GM06990 (cell line): Measurements from ENCODE around the gene ACTR1A.

ENCODE experiments used
- DNase-seq: peaks from one replicate; pipeline ENCODE4 v3.0.0-alpha.2; 2011; ENCODE audit not compliant: insufficient read length; ENCODE audit errors: extremely low read depth
- H3K27me3 ChIP-seq: replicated peaks from 2 replicates; pipeline ENCODE4 v1.6.0; 2011; ENCODE audit warnings: low read length; ENCODE audit not compliant: control insufficient read depth, insufficient read depth
- H3K36me3 ChIP-seq: 2 replicates; pipeline ENCODE4 v1.5.1; 2011; ENCODE audit warnings: low read length; ENCODE audit not compliant: control insufficient read depth, insufficient read depth
- H3K4me3 ChIP-seq: replicated peaks from 2 replicates; pipeline ENCODE4 v1.5.1; 2011; ENCODE audit warnings: low read depth, mild to moderate bottlenecking, control low read depth, low read length
- TF ChIP-seq, protein P1 (sequence below): IDR thresholded peaks from 2 replicates; pipeline ENCODE4 v1.5.1; 2011; ENCODE audit warnings: low read length, control low read depth, mild to moderate bottlenecking, inconsistent platforms; ENCODE audit not compliant: insufficient read depth, poor library complexity, severe bottlenecking

Gene ACTR1A

DNA sequence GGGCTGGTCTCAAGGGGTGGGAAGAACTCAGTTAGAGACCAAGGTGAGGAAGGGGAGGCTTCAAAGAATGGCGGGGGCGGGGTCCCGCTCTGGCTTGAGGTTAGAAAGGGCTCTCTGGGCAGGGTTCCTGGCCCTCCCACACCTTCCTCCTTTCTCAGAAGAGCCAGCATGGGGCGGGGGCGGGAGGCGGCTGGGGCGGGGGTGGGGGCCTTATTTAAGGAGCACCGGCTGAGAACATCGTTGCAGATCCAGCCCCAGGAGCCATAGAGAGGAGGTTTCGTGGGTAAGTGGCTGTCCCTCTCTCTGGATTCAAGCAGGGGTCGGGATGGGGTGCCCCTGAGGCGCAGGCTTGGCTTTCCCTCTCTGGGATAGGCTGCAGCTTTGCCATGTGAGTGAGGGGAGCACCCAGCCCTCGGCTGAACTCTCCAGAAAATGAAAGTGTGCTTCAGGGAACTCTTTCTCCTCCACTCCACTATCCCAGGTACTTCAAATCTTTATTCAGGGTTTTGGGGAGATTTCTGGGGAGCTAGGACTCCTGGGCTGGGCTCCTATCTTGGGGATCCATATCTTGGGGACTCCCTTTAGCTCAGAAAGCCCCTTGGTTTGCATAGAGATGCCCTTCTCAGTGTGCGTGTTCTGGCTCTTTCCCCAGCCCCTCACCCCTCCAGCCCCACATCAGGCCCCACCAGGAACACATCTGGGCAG is 66.8 kb downstream of the ACTR1A start:
- no peaks in the 10 kb centered on the region for H3K27me3 ChIP-seq
- no peaks in the 10 kb centered on the region for H3K36me3 ChIP-seq
- H3K4me3 ChIP-seq, result peak overlapping the region; percentile 56
- TF ChIP-seq, protein P1, sequence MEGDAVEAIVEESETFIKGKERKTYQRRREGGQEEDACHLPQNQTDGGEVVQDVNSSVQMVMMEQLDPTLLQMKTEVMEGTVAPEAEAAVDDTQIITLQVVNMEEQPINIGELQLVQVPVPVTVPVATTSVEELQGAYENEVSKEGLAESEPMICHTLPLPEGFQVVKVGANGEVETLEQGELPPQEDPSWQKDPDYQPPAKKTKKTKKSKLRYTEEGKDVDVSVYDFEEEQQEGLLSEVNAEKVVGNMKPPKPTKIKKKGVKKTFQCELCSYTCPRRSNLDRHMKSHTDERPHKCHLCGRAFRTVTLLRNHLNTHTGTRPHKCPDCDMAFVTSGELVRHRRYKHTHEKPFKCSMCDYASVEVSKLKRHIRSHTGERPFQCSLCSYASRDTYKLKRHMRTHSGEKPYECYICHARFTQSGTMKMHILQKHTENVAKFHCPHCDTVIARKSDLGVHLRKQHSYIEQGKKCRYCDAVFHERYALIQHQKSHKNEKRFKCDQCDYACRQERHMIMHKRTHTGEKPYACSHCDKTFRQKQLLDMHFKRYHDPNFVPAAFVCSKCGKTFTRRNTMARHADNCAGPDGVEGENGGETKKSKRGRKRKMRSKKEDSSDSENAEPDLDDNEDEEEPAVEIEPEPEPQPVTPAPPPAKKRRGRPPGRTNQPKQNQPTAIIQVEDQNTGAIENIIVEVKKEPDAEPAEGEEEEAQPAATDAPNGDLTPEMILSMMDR, result no peak
- DNase-seq, result no peak

DNA sequence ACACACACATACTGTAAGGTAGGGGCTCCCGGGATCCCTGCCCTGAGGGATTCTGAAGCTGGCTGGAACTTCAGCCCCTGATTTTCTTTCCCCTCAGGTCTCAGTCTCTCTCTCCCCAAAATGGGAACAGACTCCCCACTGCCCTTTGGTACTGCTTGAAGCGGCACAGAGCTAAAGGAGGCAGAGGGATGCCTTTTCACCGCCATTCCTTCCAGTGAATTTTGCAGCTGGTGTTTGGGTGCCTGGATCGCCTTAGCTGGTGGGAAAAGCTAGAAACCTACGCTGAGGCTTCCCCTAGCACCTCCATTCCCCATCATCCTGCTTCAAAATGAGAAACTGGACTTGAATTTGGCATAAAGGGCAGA is 67.4 kb downstream of the ACTR1A start:
- Histone ChIP-seq H3K4me3 (no peak overlapping the region), H3K36me3 (no peaks in the 10 kb centered on the region), H3K27me3 (no peaks in the 10 kb centered on the region)
- TF ChIP-seq, protein P1, result no peak
- no peak for DNase-seq

DNA sequence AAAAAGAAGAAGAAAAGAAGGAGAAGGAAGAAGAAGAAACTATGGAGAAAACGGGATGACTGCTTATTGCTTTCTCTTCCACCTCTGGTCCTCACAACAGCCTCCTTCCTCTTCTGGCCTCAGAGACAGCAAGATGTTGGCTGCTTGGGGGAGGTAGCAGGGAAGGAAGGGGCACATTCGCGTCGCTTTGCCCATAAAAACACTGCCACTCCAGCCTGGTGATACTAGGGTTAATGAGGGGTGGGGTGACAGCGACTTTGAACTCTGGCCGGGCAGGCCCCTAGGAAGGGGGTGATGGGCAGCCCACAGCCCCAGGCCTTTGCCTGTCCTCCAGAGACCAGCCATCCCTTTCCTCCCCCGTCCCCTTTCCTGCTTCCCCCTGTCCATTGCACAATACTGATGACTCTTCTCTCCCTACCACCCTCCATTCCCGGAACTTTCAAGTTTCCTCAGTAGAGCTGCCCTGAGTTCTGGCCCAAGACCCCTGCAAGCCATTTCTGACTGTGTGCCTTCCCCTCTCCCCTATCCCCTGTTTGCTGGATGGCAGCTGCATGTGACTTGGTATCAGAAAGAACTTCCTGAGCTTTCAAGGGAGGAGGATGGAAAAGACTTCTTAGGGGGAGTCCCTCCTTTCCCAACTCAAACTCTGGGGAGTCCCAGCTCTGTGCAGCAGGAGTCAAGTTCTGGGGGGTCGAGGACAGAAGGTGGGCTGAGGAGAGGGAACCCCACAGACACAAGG is 67.9 kb downstream of the ACTR1A start:
- H3K27me3 ChIP-seq, result no peaks in the 10 kb centered on the region
- H3K36me3 ChIP-seq, result no peaks in the 10 kb centered on the region
- H3K4me3 ChIP-seq, result no peak overlapping the region
- DNase-seq, result no peak
- TF ChIP-seq, protein P1, result no peak

DNA sequence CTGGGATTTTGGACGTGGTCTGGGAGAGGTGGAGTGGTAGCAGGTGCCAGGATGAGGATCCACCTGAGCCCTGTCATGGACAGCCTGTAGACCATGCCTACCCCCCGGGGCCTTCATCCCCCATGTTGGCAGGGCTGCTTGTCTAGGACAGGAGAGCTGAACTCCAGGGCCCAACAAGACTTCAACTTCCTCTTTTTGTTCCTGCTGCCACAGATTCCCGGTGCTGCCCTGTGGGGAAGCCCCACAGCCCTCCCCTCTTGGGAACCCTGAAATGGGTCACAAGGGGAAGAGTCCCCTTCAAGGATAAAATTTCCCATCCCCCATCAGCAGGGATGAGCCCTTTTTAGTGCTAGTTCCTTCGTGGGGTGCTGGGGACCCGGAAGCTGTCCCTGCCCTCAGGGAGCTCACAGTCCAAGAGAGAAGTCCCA is 68.9 kb downstream of the ACTR1A start:
- H3K36me3 ChIP-seq, result no peaks in the 10 kb centered on the region
- no peak for DNase-seq
- no peak overlapping the region for H3K4me3 ChIP-seq
- H3K27me3 ChIP-seq, result no peaks in the 10 kb centered on the region
- TF ChIP-seq, protein P1, result no peak

DNA sequence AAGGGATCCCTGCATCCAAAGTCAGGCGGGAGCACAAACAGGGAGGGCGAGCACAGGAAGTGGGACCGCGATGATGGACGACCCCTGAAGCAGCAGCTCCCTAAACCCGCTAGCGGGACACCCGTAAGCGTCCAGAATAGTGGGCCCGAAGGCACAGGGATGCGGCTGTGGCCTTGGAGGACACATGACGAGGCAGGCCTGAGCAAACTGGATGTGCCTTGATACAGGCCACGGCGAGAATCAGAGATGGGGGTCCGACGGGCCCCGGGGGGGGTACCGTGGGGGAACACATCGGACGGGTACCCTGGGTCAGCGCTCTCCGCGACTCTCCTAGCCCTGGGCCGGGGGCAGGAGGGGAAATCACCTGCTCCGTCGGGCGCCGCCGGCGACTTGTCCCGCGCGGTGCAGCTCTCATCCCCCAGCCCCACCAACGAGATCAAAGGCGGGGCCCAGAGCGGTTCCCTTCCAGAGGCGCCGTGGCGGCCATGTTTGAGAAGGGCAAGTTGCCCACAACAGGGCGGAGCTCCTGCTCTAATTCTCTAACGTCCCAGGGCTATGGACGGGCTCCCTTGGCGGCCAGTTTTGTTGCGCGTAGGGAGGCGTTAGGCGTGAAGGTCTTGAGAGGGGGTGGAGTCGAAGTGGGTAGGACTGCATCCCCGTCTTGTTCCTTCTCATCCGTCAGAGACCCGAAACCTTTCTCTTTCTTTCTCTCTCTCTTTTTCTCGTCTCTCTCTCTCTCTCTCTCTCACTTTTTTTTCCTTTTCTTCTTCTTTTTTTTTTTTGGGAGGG is 70.2 kb downstream of the ACTR1A start, which contains the start of gene CUEDC2:
TSS of gene CUEDC2 (minus strand) at position 413 of the 789 bp plus-strand sequence. CDS start 7,386 bp downstream, outside the sequence.
- Histone ChIP-seq H3K4me3 (peak within 1 kb of the TSS; percentile 93), H3K27me3 (no peaks in the 10 kb centered on the region), H3K36me3 (no peaks in the 10 kb centered on the region)
- peak; percentile 95 for DNase-seq
- TF ChIP-seq, protein P1, result no peak
